Measurements from ENCODE around the gene FAM174B. TPM values are rescaled to one million over a fixed set of nuclear protein-coding genes. Genes with fewer than 3 reads are reported as not detected.

The FAM174B gene
- total and polyA plus RNA-seq, 10 of the 15 experiments (the other 5 are each of a cell fraction or from before 2014, with no cell fraction given), result 0.71 to 15.9 (median 4.2) TPM

DNA sequence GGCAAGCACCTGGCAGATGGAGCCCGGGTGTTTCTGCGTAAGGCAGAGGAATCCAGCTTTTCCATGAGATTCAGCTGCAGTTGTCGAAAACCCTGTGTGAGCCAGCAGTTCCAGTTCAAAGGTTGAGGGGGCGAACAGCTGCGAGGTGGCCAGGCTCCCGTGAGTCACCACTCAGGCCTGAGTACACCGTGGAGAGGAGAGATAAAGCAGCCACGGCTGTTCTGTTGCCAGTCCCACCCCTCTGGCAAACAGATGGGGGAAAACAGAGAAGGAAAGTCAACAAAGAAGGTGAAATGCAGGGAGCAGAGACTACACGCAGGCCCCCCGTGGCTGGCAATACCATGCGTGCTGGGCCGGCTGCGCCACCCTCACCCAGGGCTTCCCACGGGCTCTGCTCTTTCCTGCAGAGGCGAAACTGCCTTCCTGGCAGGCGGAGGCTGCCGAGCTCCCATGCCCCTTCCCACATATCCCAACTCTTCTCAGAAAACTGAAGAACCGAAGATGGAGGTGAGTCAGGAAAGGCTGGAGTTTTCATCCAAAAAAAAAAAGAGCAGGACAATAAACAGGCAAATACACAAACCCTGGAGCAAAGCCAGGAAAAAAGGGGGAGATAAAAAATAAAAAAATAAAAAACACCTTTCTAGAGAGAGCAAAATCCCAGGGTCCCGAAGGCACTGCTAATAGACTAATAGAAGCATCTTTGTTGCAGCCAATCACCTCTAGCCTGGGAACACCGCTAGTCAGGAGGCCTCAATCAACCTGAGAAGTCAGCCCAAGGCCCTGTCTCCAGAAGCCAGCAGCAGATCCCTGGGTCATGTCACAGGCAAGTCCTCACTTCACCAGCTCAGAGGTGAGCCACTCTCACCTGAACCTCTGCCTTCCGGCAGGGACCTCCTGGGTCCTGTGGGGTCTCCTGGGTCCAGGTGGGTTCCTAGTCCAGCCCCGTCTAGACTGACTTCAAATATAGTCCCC, 37.7 kb downstream of the FAM174B start:
- POLR2A ChIA-PET, result no interaction called here
- Histone ChIP-seq H3K27me3 (replicated peaks in 1 of 2; ENCODE audit: control insufficient read depth in 2 of 2, insufficient read depth in 2 of 2, low read length in 1 of 2) (no peaks in the 10 kb centered on the region), H3K4me1 (ENCODE audit: control insufficient read depth, insufficient read depth, low read length) (no peaks in the 10 kb centered on the region; the same call in none of the 2 replicates), H3K9ac (ENCODE audit: control insufficient read depth, insufficient read depth, low read length) (no peak overlapping the region), H3K27ac (ENCODE audit: control insufficient read depth, insufficient read depth) (no peak overlapping the region), H3K79me2 (ENCODE audit: control insufficient read depth, insufficient read depth, low read length) (peaks cover 7% of the 10 kb centered on the region), H2AFZ (ENCODE audit: control insufficient read depth, low read depth, low read length) (no peak overlapping the region), H3K9me3 (replicated peaks; ENCODE audit: control insufficient read depth, insufficient read depth, low read length) (no peaks in the 10 kb centered on the region), H3K36me3 (ENCODE audit: control insufficient read depth in 2 of 2, insufficient read depth in 2 of 2, low read length in 1 of 2) (peaks cover 5% of the 10 kb centered on the region in 2 experiments; a peak in 3 of 4 replicates), H3K4me2 (ENCODE audit: control insufficient read depth, insufficient read depth) (no peak overlapping the region), H4K20me1 (ENCODE audit: control insufficient read depth, insufficient read depth) (no peaks in the 10 kb centered on the region), H3K4me3 (no peak overlapping the region)
- in situ Hi-C loops (cut with MboI) (no loop called here), intact Hi-C loops (cut with micrococcal nuclease; ENCODE audit: unreplicated experiment) (no loop called here)
- SMC1A ChIA-PET (ENCODE audit: uncharacterized antibody, unreplicated experiment), result no interaction called here
- DNase-seq (ENCODE audit: low read depth, low spot score), result no peak
- no peak for FAIRE-seq
- CTCF ChIA-PET, result interaction anchor here (1.3 kb wide), 1 partner anchor 96 kb away, joined by 3 read pairs; no protein-coding TSS in a partner anchor
- ATAC-seq, result no peak
- BruUV-seq (replicated peaks), result no TSS peak
- RAD21 ChIA-PET (ENCODE audit: unreplicated experiment), result no interaction called here
- TF ChIP-seq MYC (IDR thresholded peaks at IDR 0.05; ENCODE audit: insufficient read depth, insufficient read length, insufficient replicate concordance, low read length, severe bottlenecking) (no peak), TAF1 (IDR thresholded peaks at IDR 0.05; ENCODE audit: borderline replicate concordance, low read depth, low read length) (no peak), IKZF2 (IDR thresholded peaks at IDR 0.05) (no peak), TCF7 (IDR thresholded peaks at IDR 0.05; ENCODE audit: borderline replicate concordance) (no peak), TBL1XR1 (IDR thresholded peaks at IDR 0.05; ENCODE audit: low read depth, low read length) (no peak), GATAD2B (conservative IDR thresholded peaks at IDR 0.05; ENCODE audit: low read depth) (no peak), KDM1A (IDR thresholded peaks at IDR 0.05; ENCODE audit: borderline replicate concordance) (no peak), RAD21 (IDR thresholded peaks at IDR 0.05; ENCODE audit: insufficient read depth, low read depth, low read length) (no peak), MTA2 (IDR thresholded peaks at IDR 0.05; ENCODE audit: low read depth) (no peak), BMI1 (IDR thresholded peaks at IDR 0.05; ENCODE audit: borderline replicate concordance) (no peak), PAX5 (IDR thresholded peaks at IDR 0.05; ENCODE audit: borderline replicate concordance, low read depth, low read length) (no peak), ZBED1 (IDR thresholded peaks at IDR 0.05; ENCODE audit: borderline replicate concordance) (no peak), WRNIP1 (IDR thresholded peaks at IDR 0.05; ENCODE audit: borderline replicate concordance, low read depth, low read length) (no peak), BHLHE40 (IDR thresholded peaks at IDR 0.05; ENCODE audit: borderline replicate concordance in 1 of 2, low read depth in 2 of 2, low read length in 1 of 2) (no peak), NR2C1 (IDR thresholded peaks at IDR 0.05) (no peak), RBBP5 (conservative IDR thresholded peaks at IDR 0.05) (no peak), RAD51 (IDR thresholded peaks at IDR 0.05) (no peak), KAT2A (conservative IDR thresholded peaks at IDR 0.05; ENCODE audit: control insufficient read depth, low read depth, low read length) (no peak)
- TF ChIP-seq, protein P1, sequence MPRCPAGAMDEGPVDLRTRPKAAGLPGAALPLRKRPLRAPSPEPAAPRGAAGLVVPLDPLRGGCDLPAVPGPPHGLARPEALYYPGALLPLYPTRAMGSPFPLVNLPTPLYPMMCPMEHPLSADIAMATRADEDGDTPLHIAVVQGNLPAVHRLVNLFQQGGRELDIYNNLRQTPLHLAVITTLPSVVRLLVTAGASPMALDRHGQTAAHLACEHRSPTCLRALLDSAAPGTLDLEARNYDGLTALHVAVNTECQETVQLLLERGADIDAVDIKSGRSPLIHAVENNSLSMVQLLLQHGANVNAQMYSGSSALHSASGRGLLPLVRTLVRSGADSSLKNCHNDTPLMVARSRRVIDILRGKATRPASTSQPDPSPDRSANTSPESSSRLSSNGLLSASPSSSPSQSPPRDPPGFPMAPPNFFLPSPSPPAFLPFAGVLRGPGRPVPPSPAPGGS (IDR thresholded peaks at IDR 0.05; ENCODE audit: borderline replicate concordance, insufficient read depth, low read depth, low read length, poor library complexity, severe bottlenecking), result no peak
- 58% methylated on average over 22 of the region's 22 CpGs for WGBS (ENCODE audit: insufficient coverage, insufficient replicate concordance, low lambda C conversion rate, missing lambda C conversion rate)
